Calu3 (cell line): ENCODE results near the gene ASF1B. TPM values are rescaled to one million over a fixed set of nuclear protein-coding genes. Genes with fewer than 3 reads are reported as not detected.

Source experiments
- BruUV-seq: library from RNA; stranded (reverse); fragments of 400-500 nt; replicated peaks from 2 replicates; lab custom pipeline; 2021; lab: Mats Ljungman, UMichigan
- CTCF ChIA-PET: fragments of 300-600 bp; sonication (Branson Sonifier 250); formaldehyde crosslinking; loops from one replicate; lab custom pipeline; 2022; ENCODE audit warnings: antibody characterized with exemption; lab: Charles Lee
- DNase-seq: peaks from one replicate; pipeline ENCODE4 v3.0.0; 2022
- H3K27ac Mint-ChIP-seq: one replicate; pipeline ENCODE4 v1.8.0; 2022; ENCODE audit warnings: mixed read lengths; ENCODE audit not compliant: unreplicated experiment
- H3K27me3 Mint-ChIP-seq: one replicate; pipeline ENCODE4 v1.8.0; 2022; ENCODE audit warnings: mixed read lengths; ENCODE audit not compliant: unreplicated experiment
- H3K36me3 Mint-ChIP-seq: one replicate; pipeline ENCODE4 v1.8.0; 2022; ENCODE audit warnings: mild to moderate bottlenecking, moderate library complexity, mixed read lengths; ENCODE audit not compliant: insufficient read depth, unreplicated experiment
- H3K4me1 Mint-ChIP-seq: one replicate; pipeline ENCODE4 v1.8.0; 2022; ENCODE audit warnings: mild to moderate bottlenecking, low read depth, mixed read lengths; ENCODE audit not compliant: unreplicated experiment
- H3K4me3 Mint-ChIP-seq: one replicate; pipeline ENCODE4 v1.8.0; 2022; ENCODE audit warnings: mild to moderate bottlenecking, low read depth, moderate library complexity, mixed read lengths; ENCODE audit not compliant: unreplicated experiment
- H3K9me3 Mint-ChIP-seq: one replicate; pipeline ENCODE4 v1.8.0; 2022; ENCODE audit warnings: low read depth, mixed read lengths; ENCODE audit not compliant: unreplicated experiment
- intact Hi-C: fragments of 100-400 bp; cut with micrococcal nuclease; formaldehyde crosslinking; loops from one replicate; pipeline ENCODE4 v1.10.0; 2022; ENCODE audit not compliant: unreplicated experiment
- total RNA-seq: library from RNA; stranded (reverse); gene quantifications from 2 replicates; pipeline ENCODE4 v1.2.3, GENCODE V29; 2022
- TF ChIP-seq, protein P1 (sequence below): fragments of 200-600 bp; IDR thresholded peaks from one replicate; pipeline ENCODE4 v1.8.0; 2022; ENCODE audit warnings: antibody characterized with exemption; ENCODE audit not compliant: unreplicated experiment

The ASF1B gene
- total RNA-seq, 1 experiment from 2014 or later, result 42.6 TPM

DNA sequence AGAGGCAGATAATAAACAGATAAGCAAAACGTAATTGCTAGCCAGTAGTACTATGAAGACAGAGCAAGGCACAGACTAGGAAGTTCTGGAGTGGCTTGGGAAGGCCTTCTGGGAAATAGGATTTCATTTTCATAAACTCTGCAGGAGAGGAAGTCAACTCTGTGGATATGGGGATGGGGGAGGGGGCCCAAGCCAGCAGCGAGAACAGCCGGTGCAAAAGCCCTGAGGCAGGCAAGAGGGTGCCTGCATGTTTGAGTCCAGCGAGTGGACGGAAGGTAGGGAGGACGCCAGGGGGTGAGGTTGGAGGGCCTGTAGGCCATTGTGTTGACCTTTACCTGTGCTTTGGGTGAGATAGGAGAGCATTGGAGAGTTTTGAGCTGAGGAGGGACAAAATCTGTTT lies 9.0 kb upstream of the ASF1B start:
- intact Hi-C loops, result no loop called here
- TF ChIP-seq, protein P1, sequence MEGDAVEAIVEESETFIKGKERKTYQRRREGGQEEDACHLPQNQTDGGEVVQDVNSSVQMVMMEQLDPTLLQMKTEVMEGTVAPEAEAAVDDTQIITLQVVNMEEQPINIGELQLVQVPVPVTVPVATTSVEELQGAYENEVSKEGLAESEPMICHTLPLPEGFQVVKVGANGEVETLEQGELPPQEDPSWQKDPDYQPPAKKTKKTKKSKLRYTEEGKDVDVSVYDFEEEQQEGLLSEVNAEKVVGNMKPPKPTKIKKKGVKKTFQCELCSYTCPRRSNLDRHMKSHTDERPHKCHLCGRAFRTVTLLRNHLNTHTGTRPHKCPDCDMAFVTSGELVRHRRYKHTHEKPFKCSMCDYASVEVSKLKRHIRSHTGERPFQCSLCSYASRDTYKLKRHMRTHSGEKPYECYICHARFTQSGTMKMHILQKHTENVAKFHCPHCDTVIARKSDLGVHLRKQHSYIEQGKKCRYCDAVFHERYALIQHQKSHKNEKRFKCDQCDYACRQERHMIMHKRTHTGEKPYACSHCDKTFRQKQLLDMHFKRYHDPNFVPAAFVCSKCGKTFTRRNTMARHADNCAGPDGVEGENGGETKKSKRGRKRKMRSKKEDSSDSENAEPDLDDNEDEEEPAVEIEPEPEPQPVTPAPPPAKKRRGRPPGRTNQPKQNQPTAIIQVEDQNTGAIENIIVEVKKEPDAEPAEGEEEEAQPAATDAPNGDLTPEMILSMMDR, result no peak
- Mint-ChIP-seq H3K9me3 (no peaks in the 10 kb centered on the region), H3K27ac (no peak overlapping the region), H3K27me3 (no peaks in the 10 kb centered on the region), H3K4me3 (no peak overlapping the region), H3K4me1 (peaks cover 8% of the 10 kb centered on the region), H3K36me3 (peaks cover 5% of the 10 kb centered on the region)
- no peak for DNase-seq
- no TSS peak for BruUV-seq
- CTCF ChIA-PET, result interaction anchor here (1.2 kb wide), 1 partner anchor 9 kb away, joined by 4 read pairs; the partner anchor contains the start of gene ASF1B

DNA sequence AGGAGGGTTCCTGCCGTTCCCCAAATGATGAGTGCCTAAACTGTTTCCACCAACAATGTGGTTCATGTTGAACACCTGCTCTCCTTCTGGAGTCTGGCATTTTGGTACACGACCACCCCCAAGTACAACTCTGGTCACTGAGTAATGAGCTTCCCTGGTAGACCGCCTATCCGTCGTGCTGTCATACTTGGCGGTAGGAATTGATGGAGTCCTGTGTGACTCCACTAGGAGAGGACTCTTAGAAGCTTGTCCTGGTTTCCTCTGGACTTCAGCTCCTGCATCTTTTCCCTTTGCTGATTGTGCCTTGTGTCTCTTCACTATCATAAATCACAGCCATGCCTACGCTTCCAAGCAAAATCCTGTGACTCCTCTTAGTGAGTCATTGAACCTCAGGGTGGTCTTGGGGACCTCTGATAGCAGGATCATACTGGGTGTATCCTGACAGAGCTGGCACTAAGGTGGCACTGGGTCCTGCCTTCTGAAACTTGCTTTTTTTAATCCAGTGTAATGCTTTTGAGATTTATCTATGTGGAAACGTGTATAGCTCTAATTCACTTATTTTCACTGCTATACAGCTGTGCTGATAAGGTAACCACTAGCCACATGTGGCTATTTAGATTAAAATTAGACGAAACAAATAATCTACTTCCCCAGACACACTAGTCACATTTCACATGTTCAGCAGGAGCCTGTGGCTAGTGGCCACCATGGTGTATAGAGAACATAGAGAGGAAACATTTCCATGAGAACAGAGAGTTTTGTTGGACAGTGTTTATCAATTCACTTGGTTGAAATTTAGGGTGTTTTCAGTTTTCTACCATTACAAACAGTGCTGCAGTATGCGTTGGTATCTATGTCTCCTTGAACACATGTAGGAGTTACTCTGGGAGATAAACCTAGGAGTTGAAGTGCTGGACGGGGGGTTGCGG lies 6.1 kb upstream of the ASF1B start:
- H3K36me3 Mint-ChIP-seq, result peaks cover 3% of the 10 kb centered on the region
- no peak overlapping the region for H3K27ac Mint-ChIP-seq
- TF ChIP-seq, protein P1, result no peak
- H3K4me3 Mint-ChIP-seq, result no peak overlapping the region
- no TSS peak for BruUV-seq
- intact Hi-C loops, result no loop called here
- no peaks in the 10 kb centered on the region for H3K4me1 Mint-ChIP-seq
- no peak for DNase-seq
- H3K9me3 Mint-ChIP-seq, result no peaks in the 10 kb centered on the region
- H3K27me3 Mint-ChIP-seq, result no peaks in the 10 kb centered on the region
- CTCF ChIA-PET, result no interaction called here

DNA sequence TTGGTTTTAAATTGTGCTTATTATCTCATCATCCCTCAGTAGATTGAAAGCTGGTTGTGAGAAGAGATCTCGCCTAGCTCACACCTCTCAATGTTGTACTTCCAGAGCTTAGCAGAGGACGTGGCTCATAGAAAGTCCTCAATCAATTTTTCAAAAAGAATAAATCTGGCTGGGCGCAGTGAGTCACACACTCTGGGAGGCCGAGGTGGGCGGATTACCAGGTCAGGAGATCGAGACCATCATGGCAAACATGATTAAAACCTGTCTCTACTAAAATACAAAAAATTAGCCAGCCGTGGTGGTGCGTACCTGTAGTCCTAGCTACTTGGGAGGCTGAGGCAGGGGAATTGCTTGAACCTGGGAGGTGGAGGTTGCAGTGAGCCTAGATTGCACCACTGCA lies 4.7 kb upstream of the ASF1B start:
- Mint-ChIP-seq H3K4me1 (no peaks in the 10 kb centered on the region), H3K27ac (no peak overlapping the region), H3K36me3 (peaks cover 18% of the 10 kb centered on the region), H3K9me3 (no peaks in the 10 kb centered on the region), H3K27me3 (no peaks in the 10 kb centered on the region), H3K4me3 (no peak overlapping the region)
- DNase-seq, result no peak
- intact Hi-C loops, result no loop called here
- CTCF ChIA-PET, result no interaction called here
- TF ChIP-seq, protein P1, result no peak
- no TSS peak for BruUV-seq

DNA sequence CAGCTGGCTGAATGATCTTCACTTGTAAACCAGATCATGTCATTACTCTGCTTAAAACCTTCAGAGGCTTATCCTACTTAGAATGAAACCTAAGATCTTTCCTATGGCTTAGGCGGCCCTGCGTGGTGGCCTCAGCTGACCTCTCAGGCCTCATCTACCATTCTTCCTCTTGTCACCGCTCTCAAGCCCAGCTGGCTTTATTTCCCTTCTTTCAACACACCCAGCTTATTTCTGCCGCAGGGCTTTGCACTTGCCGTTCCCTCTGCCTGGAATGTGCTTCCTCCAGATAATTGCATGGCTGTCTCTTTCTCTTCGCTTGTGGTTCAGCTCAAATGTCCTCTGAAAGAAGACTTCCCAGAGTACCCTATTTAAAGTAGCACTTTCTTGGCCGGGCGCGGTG lies 3.6 kb upstream of the ASF1B start:
- intact Hi-C loops, result no loop called here
- H3K9me3 Mint-ChIP-seq, result no peaks in the 10 kb centered on the region
- H3K4me3 Mint-ChIP-seq, result no peak overlapping the region
- H3K27me3 Mint-ChIP-seq, result no peaks in the 10 kb centered on the region
- H3K36me3 Mint-ChIP-seq, result peaks cover 29% of the 10 kb centered on the region
- BruUV-seq, result no TSS peak
- peaks cover 6% of the 10 kb centered on the region for H3K4me1 Mint-ChIP-seq
- TF ChIP-seq, protein P1, result no peak
- H3K27ac Mint-ChIP-seq, result no peak overlapping the region
- no peak for DNase-seq
- CTCF ChIA-PET, result no interaction called here
